ENCODE results near the gene SH3BP5.

DNA sequence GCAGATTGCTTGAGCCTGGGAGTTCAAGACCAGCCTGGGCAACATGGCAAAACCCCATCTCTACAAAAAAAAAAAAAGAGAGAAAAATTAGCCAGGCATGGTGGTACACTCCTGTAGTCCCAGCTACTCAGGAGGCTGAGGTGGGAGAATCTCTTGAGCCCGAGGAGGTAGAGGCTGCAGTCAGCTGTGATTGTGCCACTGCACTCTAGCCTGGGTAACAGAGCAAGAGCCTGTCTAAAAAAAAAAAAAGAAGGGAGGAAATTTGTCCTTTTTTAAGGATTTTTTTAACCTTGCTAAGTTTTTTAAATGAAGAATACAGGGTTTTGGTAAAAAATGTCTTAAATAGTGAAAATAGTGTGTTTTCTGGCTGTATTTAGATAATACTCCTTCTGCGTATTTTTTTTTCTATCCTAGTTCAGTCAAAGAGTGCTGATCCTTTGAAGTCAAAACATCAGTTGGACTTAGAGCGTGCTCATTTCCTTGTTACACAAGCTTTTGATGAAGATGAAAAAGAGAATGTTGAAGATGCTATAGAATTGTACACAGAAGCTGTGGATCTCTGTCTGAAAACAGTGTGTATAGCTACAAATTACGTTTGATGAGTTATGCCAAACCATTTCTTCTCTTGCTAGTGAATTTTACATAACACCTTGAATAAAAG, 115.2 kb downstream of the SH3BP5 start:
- TF ChIP-seq, protein P1, sequence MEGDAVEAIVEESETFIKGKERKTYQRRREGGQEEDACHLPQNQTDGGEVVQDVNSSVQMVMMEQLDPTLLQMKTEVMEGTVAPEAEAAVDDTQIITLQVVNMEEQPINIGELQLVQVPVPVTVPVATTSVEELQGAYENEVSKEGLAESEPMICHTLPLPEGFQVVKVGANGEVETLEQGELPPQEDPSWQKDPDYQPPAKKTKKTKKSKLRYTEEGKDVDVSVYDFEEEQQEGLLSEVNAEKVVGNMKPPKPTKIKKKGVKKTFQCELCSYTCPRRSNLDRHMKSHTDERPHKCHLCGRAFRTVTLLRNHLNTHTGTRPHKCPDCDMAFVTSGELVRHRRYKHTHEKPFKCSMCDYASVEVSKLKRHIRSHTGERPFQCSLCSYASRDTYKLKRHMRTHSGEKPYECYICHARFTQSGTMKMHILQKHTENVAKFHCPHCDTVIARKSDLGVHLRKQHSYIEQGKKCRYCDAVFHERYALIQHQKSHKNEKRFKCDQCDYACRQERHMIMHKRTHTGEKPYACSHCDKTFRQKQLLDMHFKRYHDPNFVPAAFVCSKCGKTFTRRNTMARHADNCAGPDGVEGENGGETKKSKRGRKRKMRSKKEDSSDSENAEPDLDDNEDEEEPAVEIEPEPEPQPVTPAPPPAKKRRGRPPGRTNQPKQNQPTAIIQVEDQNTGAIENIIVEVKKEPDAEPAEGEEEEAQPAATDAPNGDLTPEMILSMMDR (IDR thresholded peaks at IDR 0.05 in 2 of 3, conservative IDR thresholded peaks at IDR 0.05 in 1 of 3; ENCODE audit: borderline replicate concordance in 1 of 3, insufficient read depth in 1 of 3, low read depth in 2 of 3, low read length in 2 of 3): no peak
- TF ChIP-seq POLR2A (IDR thresholded peaks at IDR 0.05; ENCODE audit: borderline replicate concordance, extremely low read depth, insufficient read depth, insufficient read length) (no peak), ZNF274 (IDR thresholded peaks at IDR 0.05; ENCODE audit: low read depth, low read length) (no peak), SRF (IDR thresholded peaks at IDR 0.05; ENCODE audit: low read depth) (no peak), MAX (IDR thresholded peaks at IDR 0.05) (no peak), EZH2phosphoT487 (IDR thresholded peaks at IDR 0.05; ENCODE audit: borderline replicate concordance) (no peak), POLR2AphosphoS5 (IDR thresholded peaks at IDR 0.05; ENCODE audit: low read depth, low read length) (no peak)
